Gastroesophageal sphincter (tissue), 4 donors: Measurements from ENCODE around the gene PRKD1. TPM values are rescaled to one million over a fixed set of nuclear protein-coding genes. Genes with fewer than 3 reads are reported as not detected.

Source experiments
- ATAC-seq: fragments of 150-250 bp; one replicate; pipeline ENCODE4 v1.9.1; 2016; ENCODE audit warnings: mild to moderate bottlenecking, moderate library complexity
- H3K27ac ChIP-seq, 4 donors: fragments of 200-600 bp; sonication (generic) in 3 of 4; 1 replicate in 3 of 4; 2 replicates in 1 of 4; pipeline ENCODE4 v1.5.1; 2016 to 2019
- H3K27me3 ChIP-seq: fragments of 200-600 bp; sonication (generic); one replicate; pipeline ENCODE4 v1.5.1; 2019
- H3K36me3 ChIP-seq, 2 donors: fragments of 200-600 bp; sonication (generic); one replicate each; pipeline ENCODE4 v1.5.1; 2019; ENCODE audit warnings: control low read depth in 1 of 2
- H3K4me1 ChIP-seq, 3 donors: fragments of 200-600 bp; sonication (generic); 1 replicate in 2 of 3; 2 replicates in 1 of 3; pipeline ENCODE4 v1.5.1; 2016 to 2019; ENCODE audit warnings: control low read depth in 2 of 3
- H3K4me3 ChIP-seq, 2 donors: fragments of 200-600 bp; sonication (generic); one replicate each; pipeline ENCODE4 v1.5.1; 2019; ENCODE audit warnings: mild to moderate bottlenecking in 1 of 2, moderate library complexity in 1 of 2
- H3K9me3 ChIP-seq, 3 donors: fragments of 200-600 bp; sonication (generic); one replicate each; pipeline ENCODE4 v1.5.1; 2017 to 2019; ENCODE audit warnings: control low read depth in 2 of 3
- EP300 ChIP-seq: sonication (generic); formaldehyde crosslinking; IDR thresholded peaks from one replicate; pipeline ENCODE4 v1.6.1; 2017; ENCODE audit warnings: antibody characterized with exemption, mild to moderate bottlenecking
- POLR2A ChIP-seq, 2 donors: fragments of 450-650 bp; IDR thresholded peaks; one replicate each; pipeline ENCODE4 v1.6.1; 2017; ENCODE audit warnings: antibody characterized with exemption in 2 of 2, mild to moderate bottlenecking in 2 of 2, moderate library complexity in 1 of 2
- POLR2AphosphoS5 ChIP-seq: sonication (generic); formaldehyde crosslinking; IDR thresholded peaks from one replicate; pipeline ENCODE4 v1.6.1; 2017; ENCODE audit warnings: antibody characterized with exemption
- WGBS, 2 donors: methylation state at CpG; one replicate each; pipeline ENCODE4 v1.1.5; 2018; ENCODE audit warnings: low coverage in 1 of 2; 5-methylcytosine and 5-hydroxymethylcytosine counted together
- total RNA-seq, 4 donors: library from RNA; depleted of rRNA; stranded (reverse); fragments of >200 nt; gene quantifications; one replicate each; pipeline ENCODE4 v1.1.0, GENCODE V29; 2016
- TF ChIP-seq, protein P1 (sequence below), 4 experiments: fragments of 200-600 bp in 2 of 4; fragments of 450-650 bp in 2 of 4; sonication (generic) in 1 of 4; IDR thresholded peaks; one replicate each; pipeline ENCODE4 v1.5.1; 2017 to 2019; ENCODE audit warnings: antibody characterized with exemption in 4 of 4, mild to moderate bottlenecking in 2 of 4, moderate library complexity in 2 of 4

The PRKD1 gene
- total RNA-seq, 4 donors from 2014 or later, result 11.9 to 14.3 (median 12.6) TPM

DNA sequence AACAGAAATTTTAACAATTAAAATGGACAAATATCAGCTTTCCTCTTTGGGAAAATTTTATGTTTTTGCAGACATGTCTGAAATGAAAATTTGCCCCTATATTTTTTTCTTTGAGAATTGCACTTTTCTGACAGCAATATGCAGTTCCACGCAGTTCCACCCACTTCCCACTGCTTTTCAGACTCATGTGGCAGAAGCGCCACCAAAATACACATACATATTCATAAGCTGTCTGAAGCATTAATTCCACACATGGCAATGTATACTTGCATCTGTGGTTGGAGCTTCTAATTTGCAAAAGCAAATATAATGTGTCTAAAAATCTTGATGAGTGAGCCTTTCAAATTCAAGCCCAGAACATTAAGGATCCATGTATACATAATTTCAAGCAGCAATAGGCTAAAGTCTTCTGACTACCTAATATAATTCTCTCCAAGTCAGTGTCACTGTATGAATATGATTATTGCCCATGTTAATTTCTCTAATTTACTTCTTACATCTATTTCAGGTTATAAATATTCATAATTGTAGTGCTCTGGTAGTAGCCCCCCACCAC, 129.5 kb downstream of the PRKD1 start:
- Histone ChIP-seq H3K27me3 (no peaks in the 10 kb centered on the region), H3K27ac (no peak overlapping the region), H3K9me3 (no peaks in the 10 kb centered on the region), H3K4me3 (no peak overlapping the region), H3K36me3 (no peaks in the 10 kb centered on the region), H3K4me1 (peaks cover 0 to 13% (median 0%) of the 10 kb centered on the region in 3 donors)
- TF ChIP-seq POLR2AphosphoS5 (no peak), EP300 (no peak), POLR2A (IDR thresholded peaks at IDR 0.05) (no peak)
- TF ChIP-seq, protein P1, sequence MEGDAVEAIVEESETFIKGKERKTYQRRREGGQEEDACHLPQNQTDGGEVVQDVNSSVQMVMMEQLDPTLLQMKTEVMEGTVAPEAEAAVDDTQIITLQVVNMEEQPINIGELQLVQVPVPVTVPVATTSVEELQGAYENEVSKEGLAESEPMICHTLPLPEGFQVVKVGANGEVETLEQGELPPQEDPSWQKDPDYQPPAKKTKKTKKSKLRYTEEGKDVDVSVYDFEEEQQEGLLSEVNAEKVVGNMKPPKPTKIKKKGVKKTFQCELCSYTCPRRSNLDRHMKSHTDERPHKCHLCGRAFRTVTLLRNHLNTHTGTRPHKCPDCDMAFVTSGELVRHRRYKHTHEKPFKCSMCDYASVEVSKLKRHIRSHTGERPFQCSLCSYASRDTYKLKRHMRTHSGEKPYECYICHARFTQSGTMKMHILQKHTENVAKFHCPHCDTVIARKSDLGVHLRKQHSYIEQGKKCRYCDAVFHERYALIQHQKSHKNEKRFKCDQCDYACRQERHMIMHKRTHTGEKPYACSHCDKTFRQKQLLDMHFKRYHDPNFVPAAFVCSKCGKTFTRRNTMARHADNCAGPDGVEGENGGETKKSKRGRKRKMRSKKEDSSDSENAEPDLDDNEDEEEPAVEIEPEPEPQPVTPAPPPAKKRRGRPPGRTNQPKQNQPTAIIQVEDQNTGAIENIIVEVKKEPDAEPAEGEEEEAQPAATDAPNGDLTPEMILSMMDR (IDR thresholded peaks at IDR 0.05), result no peak
- WGBS, 2 donors, result 94 to 97% methylated on average over 2 of the region's 2 CpGs
- ATAC-seq, result no peak

DNA sequence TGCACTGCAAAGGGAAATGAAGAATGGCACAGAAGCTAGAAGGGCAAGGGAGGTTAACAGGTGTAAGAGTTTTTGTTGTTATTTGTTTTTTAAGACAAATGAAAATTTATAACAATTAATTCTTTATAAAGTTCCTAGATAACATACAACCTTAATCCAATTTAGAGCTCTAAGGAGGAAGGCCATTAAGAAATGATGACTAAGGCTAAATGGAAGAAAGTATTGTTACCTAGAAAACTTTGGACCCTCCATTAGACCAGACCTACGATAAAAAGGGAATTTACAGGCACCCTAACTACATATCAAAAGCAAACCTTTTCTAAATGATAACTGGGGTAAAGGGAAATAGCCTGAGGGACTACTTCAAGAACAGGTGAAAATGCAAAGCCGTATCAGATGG, 130.8 kb downstream of the PRKD1 start:
- Histone ChIP-seq H3K27me3 (no peaks in the 10 kb centered on the region), H3K4me1 (peaks cover 0 to 13% (median 0%) of the 10 kb centered on the region in 3 donors), H3K9me3 (no peaks in the 10 kb centered on the region), H3K36me3 (no peaks in the 10 kb centered on the region), H3K4me3 (no peak overlapping the region), H3K27ac (no peak overlapping the region)
- TF ChIP-seq, protein P1 (IDR thresholded peaks at IDR 0.05), result no peak
- no peak for TF ChIP-seq EP300
- TF ChIP-seq POLR2A (IDR thresholded peaks at IDR 0.05), result no peak
- no peak for ATAC-seq
- WGBS, 2 donors, result 87 to 100% methylated on average over 2 of the region's 2 CpGs

DNA sequence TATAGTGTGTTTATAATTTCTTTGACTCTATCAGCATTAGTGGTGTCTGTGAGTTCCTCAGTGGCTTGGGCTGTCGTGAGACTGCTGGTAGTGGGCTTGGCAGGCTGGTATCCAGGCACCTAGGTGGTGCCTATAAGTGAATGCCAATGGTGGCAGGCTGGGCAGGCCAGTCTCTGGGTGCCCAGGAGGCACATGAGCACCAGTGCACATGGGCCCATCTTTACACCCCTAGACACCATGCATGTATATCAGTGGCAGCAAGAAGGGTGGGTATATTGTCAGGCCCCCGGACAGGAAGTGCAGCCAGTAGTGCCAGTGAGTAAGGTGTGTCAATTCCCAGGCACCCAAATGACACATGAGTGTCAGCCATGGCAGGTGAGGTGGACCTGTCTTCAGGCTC, 138.2 kb downstream of the PRKD1 start:
- no peaks in the 10 kb centered on the region for H3K36me3 ChIP-seq
- ATAC-seq, result no peak
- no peaks in the 10 kb centered on the region for H3K4me1 ChIP-seq
- H3K27ac ChIP-seq, result no peak overlapping the region
- TF ChIP-seq EP300 (no peak), POLR2AphosphoS5 (no peak), POLR2A (IDR thresholded peaks at IDR 0.05) (no peak)
- TF ChIP-seq, protein P1 (IDR thresholded peaks at IDR 0.05), result no peak
- no CpG with 5 or more reads among the region's 2 CpGs for WGBS, 2 donors
- no peaks in the 10 kb centered on the region for H3K27me3 ChIP-seq
- H3K4me3 ChIP-seq, result no peak overlapping the region
- H3K9me3 ChIP-seq, result no peaks in the 10 kb centered on the region

DNA sequence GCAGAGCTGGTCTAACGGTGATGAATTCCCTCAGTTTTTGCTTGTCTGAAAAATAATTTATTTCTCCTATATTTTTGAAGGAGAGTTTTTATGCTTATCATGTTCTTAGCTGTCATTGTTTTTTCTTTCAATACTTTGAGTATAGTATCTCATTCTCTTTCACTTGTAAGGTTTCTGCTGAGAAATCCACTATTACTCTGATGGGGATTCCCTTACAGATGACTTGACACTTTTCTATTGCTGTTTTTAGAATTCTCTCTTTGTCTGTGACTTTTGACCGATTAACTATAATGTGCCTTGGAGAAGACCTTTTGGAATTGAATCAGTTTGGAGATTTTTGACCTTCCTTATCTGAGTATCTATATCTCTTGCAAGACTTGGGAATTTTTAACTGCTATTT, 139.6 kb downstream of the PRKD1 start:
- H3K4me1 ChIP-seq, result no peaks in the 10 kb centered on the region
- no peak overlapping the region for H3K27ac ChIP-seq
- no peaks in the 10 kb centered on the region for H3K36me3 ChIP-seq
- no peak overlapping the region for H3K4me3 ChIP-seq
- WGBS, 2 donors, result 40 to 73% methylated on average over 1 to 2 of the region's 2 CpGs
- TF ChIP-seq, protein P1 (IDR thresholded peaks at IDR 0.05), result no peak
- TF ChIP-seq EP300, result no peak
- TF ChIP-seq POLR2AphosphoS5, result no peak
- TF ChIP-seq POLR2A (IDR thresholded peaks at IDR 0.05), result no peak
- ATAC-seq, result no peak
- H3K9me3 ChIP-seq, result no peaks in the 10 kb centered on the region
- no peaks in the 10 kb centered on the region for H3K27me3 ChIP-seq

DNA sequence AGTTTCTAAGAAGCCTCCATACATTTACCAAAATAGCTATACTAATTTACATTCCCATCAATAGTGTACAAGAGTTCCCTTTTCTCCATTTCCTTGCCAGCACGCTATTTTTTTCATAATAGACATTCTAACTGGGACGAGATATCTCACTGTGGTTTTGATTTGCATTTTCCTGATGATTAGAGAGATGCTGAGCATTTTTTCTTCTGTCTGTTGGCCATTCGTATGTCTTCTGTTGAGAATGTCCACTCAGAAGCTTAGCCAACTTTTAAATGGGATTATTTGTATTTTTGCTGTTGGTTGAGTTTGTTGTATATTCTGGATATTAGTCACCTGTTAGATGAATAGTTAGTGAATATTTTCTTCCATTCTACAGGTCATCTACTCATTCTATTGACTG, 144.1 kb downstream of the PRKD1 start:
- TF ChIP-seq EP300 (no peak), POLR2AphosphoS5 (no peak), POLR2A (IDR thresholded peaks at IDR 0.05) (no peak)
- TF ChIP-seq, protein P1 (IDR thresholded peaks at IDR 0.05), result no peak

More for the DNA sequence above, 144.1 kb downstream of the PRKD1 start:
- no peak for ATAC-seq
- H3K27me3 ChIP-seq, result no peaks in the 10 kb centered on the region
- no peak overlapping the region for H3K4me3 ChIP-seq
- no peak overlapping the region for H3K27ac ChIP-seq
- 96% methylated on average over 3 of the region's 3 CpGs for WGBS, 2 donors
- no peaks in the 10 kb centered on the region for H3K36me3 ChIP-seq
- H3K4me1 ChIP-seq, result no peaks in the 10 kb centered on the region
- no peaks in the 10 kb centered on the region for H3K9me3 ChIP-seq
